Thyroid gland (tissue), 4 donors: ENCODE data around the gene WDR90. TPM values are rescaled to one million over a fixed set of nuclear protein-coding genes. Genes with fewer than 3 reads are reported as not detected.

Source experiments
- DNase-seq, 2 donors: peaks; one replicate each; pipeline ENCODE4 v3.0.0-alpha.2; 2019
- H3K27ac ChIP-seq, 3 donors: fragments of 200-600 bp; sonication (generic); 1 replicate in 2 of 3; 2 replicates in 1 of 3; pipeline ENCODE4 v1.5.1; 2016 to 2019; ENCODE audit warnings: mild to moderate bottlenecking in 1 of 3, moderate library complexity in 1 of 3
- H3K27me3 ChIP-seq: fragments of 200-600 bp; sonication (generic); one replicate; pipeline ENCODE4 v1.5.1; 2019
- H3K36me3 ChIP-seq, 2 donors: fragments of 200-600 bp; sonication (generic); one replicate each; pipeline ENCODE4 v1.5.1; 2016 to 2019
- H3K4me1 ChIP-seq, 2 donors: fragments of 200-600 bp; sonication (generic); one replicate each; pipeline ENCODE4 v1.5.1; 2017 to 2019
- H3K4me3 ChIP-seq, 3 donors: fragments of 200-600 bp; sonication (generic); replicated peaks in 1 of 3; 1 replicate in 2 of 3; 2 replicates in 1 of 3; pipeline ENCODE4 v1.5.1; 2016; ENCODE audit warnings: mild to moderate bottlenecking in 1 of 3
- H3K9me3 ChIP-seq: fragments of 200-600 bp; sonication (generic); one replicate; pipeline ENCODE4 v1.5.1; 2017
- POLR2A ChIP-seq, 2 donors: fragments of 450-650 bp; IDR thresholded peaks; one replicate each; pipeline ENCODE4 v1.6.1; 2017; ENCODE audit warnings: antibody characterized with exemption in 2 of 2, mild to moderate bottlenecking in 2 of 2, moderate library complexity in 1 of 2
- WGBS, 2 donors: methylation state at CpG; one replicate each; pipeline ENCODE4 v1.1.5; 2017; 5-methylcytosine and 5-hydroxymethylcytosine counted together
- intact Hi-C: fragments of 100-400 bp; cut with DNase I; formaldehyde crosslinking; loops from one replicate; pipeline ENCODE4 v1.15.1; 2023
- total RNA-seq, 4 donors: library from RNA; depleted of rRNA; stranded (reverse); fragments of >200 nt; gene quantifications; one replicate each; pipeline ENCODE4 v1.2.3, GENCODE V29; 2016
- TF ChIP-seq, protein P1 (sequence below), 6 experiments: fragments of 200-600 bp in 3 of 6; fragments of 450-650 bp in 3 of 6; sonication (generic) in 3 of 6; IDR thresholded peaks; one replicate each; pipeline ENCODE4 v1.5.1; 2016 to 2019; ENCODE audit warnings: antibody characterized with exemption in 6 of 6, mild to moderate bottlenecking in 2 of 6, inconsistent platforms in 1 of 6, moderate library complexity in 1 of 6

Gene WDR90
- total RNA-seq, 4 donors from 2014 or later, result 23.6 to 56.0 (median 34.3) TPM

DNA sequence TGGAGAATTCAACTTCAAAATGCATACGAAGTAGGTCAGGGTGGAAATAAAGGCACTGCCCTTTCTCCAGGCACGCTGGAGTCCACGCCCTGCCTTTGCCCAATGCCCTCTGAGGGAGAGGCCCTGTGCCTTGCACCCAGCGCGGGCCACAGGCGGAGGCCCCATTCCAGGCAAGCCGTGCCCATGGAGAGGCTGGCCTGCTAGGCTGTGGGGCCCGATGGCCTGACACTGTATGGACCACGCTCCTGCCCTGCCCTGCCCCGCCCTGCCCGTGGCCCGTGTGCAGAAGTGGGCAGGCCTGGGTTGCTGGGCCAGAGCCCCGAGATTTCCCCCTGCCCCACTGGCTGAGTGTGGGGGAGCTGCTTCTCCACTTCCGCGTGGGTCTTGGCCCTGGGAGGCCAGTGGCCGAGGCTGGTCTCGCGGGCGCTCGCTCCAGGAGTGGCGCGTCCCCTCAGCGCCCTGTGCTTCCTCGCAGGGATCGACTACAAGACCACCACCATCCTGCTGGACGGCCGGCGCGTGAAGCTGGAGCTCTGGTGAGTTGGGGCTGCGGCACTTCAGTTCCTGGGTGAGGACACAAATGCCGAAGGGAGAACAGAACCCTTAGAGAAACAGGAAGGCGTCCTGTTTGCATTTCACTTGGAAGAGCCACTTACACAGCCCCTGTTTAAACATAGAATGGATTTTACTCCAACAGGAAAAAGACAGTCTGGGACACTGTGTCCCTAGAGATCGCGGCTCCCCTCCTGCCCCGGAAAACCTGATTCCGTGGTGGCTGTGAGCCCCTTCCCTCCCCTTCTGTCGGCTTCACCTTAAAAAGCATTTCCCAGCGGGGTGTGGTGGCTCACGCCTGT, 32.2 kb upstream of the WDR90 start:
- Histone ChIP-seq H3K27ac (no peak overlapping the region), H3K36me3 (no peaks in the 10 kb centered on the region), H3K4me3 (no peak overlapping the region), H3K27me3 (no peaks in the 10 kb centered on the region), H3K9me3 (no peaks in the 10 kb centered on the region), H3K4me1 (peaks cover 0 to 6% of the 10 kb centered on the region in 2 donors)
- WGBS, 2 donors, result 86 to 89% methylated on average over 23 to 31 of the region's 39 CpGs
- DNase-seq, result no peak
- intact Hi-C loops, result no loop called here
- no peak for TF ChIP-seq POLR2A (IDR thresholded peaks at IDR 0.05)
- TF ChIP-seq, protein P1, sequence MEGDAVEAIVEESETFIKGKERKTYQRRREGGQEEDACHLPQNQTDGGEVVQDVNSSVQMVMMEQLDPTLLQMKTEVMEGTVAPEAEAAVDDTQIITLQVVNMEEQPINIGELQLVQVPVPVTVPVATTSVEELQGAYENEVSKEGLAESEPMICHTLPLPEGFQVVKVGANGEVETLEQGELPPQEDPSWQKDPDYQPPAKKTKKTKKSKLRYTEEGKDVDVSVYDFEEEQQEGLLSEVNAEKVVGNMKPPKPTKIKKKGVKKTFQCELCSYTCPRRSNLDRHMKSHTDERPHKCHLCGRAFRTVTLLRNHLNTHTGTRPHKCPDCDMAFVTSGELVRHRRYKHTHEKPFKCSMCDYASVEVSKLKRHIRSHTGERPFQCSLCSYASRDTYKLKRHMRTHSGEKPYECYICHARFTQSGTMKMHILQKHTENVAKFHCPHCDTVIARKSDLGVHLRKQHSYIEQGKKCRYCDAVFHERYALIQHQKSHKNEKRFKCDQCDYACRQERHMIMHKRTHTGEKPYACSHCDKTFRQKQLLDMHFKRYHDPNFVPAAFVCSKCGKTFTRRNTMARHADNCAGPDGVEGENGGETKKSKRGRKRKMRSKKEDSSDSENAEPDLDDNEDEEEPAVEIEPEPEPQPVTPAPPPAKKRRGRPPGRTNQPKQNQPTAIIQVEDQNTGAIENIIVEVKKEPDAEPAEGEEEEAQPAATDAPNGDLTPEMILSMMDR (IDR thresholded peaks at IDR 0.05), result no peak

DNA sequence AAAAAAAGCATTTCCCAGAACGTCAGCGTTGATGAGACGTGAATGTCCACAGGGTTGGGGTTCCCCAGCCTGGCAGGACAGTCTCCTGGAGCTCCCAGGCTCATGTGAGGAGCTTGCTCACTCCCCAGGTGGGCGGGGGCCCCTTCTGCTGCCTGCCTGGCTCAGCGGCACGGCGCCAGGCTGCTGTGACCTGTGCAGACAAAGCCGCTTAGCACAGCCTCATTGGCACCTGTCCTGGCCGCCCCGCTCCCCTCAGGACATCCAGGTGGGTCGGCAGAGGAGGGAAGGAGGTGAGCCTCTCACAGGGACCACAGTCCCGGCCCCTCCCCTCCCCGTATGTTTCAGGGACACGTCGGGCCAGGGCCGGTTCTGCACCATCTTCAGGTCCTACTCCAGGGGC, 31.3 kb upstream of the WDR90 start:
- Histone ChIP-seq H3K27me3 (no peaks in the 10 kb centered on the region), H3K9me3 (no peaks in the 10 kb centered on the region), H3K27ac (no peak overlapping the region), H3K4me1 (peaks cover 0 to 8% of the 10 kb centered on the region in 2 donors), H3K36me3 (no peaks in the 10 kb centered on the region), H3K4me3 (no peak overlapping the region)
- DNase-seq, result no peak
- WGBS, 2 donors, result 61 to 63% methylated on average over 10 to 11 of the region's 16 CpGs
- no peak for TF ChIP-seq POLR2A (IDR thresholded peaks at IDR 0.05)
- TF ChIP-seq, protein P1 (IDR thresholded peaks at IDR 0.05), result no peak
- intact Hi-C loops, result no loop called here

DNA sequence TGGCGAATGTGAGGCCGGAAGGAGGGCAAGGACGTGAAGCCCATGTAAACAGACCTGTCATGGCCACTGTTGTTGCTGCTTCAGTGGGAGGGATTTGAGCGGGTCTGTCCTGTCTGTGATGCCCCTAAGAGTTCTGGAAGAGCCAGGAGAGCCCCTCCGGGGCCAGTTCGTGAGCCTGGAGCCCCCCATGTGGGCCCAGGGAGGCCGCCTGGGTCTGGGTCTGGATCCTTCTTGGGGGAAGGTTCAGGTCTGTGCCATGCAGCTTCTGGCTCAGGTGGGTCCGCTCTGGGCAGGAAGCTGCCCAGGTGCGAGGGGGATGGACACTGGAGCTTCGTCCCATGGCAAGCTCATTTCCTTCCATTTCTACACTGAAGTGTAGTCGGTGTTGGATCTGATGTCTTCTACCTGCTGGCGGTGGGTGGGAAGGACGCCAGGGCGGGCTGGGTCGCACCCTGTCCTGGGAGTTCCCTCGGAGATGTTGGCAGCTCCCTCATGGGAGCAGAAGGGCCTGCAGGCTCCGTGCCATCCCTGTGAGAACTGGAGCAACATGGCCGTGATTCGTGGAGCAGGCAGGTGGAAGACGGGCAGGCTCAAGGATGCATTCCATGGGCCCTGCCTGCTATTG, 29.6 kb upstream of the WDR90 start:
- Histone ChIP-seq H3K27ac (no peak overlapping the region), H3K36me3 (no peaks in the 10 kb centered on the region), H3K4me1 (peaks cover 0 to 8% of the 10 kb centered on the region in 2 donors), H3K9me3 (no peaks in the 10 kb centered on the region), H3K27me3 (no peaks in the 10 kb centered on the region), H3K4me3 (no peak overlapping the region)
- TF ChIP-seq, protein P1 (IDR thresholded peaks at IDR 0.05), result no peak
- TF ChIP-seq POLR2A (IDR thresholded peaks at IDR 0.05), result no peak
- intact Hi-C loops, result no loop called here
- no peak for DNase-seq
- 92 to 93% methylated on average over 14 to 20 of the region's 20 CpGs for WGBS, 2 donors

DNA sequence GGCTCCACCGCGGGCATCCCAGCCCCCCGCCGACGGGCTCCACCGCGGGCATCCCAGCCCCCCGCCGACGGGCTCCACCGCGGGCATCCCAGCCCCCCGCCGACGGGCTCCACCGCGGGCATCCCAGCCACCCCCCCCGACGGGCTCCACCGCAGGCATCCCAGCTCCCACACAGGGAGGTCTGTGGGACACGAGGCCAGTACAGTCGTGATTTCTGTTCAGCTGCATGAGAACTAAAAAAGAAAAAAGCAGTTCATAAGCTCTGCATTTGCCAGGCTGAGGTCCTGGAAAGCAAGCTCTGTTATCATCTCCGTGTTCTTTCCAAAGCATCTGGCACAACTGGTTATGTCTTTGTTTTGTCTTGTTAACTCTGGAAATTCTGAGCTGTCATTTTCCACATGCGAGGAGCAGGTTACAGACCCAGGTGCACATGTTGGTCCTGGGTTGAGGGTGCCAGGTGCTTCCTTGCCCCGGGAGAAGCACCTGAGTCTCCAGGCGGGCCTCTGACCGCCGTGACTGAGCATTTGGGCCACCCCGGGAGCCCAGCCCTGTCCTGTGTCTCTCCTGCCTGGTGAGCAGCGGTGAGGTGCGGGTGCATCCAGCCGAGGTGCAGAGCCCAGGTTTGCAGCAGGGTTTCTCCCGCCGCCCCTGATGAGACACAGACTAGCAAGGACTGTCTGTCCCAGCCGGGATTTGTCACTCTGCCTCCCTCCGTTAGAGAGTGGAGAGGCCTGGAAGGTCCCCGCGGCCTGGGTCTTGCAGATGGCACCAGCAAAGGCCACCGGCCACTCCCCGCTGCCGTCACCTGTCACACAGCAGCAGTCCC, 28.3 kb upstream of the WDR90 start:
- intact Hi-C loops, result no loop called here
- Histone ChIP-seq H3K9me3 (no peaks in the 10 kb centered on the region), H3K4me1 (peaks cover 0 to 8% of the 10 kb centered on the region in 2 donors), H3K36me3 (peaks cover 0 to 3% of the 10 kb centered on the region in 2 donors), H3K27me3 (no peaks in the 10 kb centered on the region), H3K27ac (no peak overlapping the region), H3K4me3 (no peak overlapping the region)
- WGBS, 2 donors, result 89 to 90% methylated on average over 18 to 27 of the region's 41 CpGs
- TF ChIP-seq, protein P1 (IDR thresholded peaks at IDR 0.05), result no peak
- TF ChIP-seq POLR2A (IDR thresholded peaks at IDR 0.05), result no peak
- DNase-seq, result no peak
